H1 (cell line): Measurements from ENCODE around the gene BRD9. TPM values are rescaled to one million over a fixed set of nuclear protein-coding genes. Genes with fewer than 3 reads are reported as not detected.

Experiments
- CTCF ChIA-PET: fragments of 300-600 bp; sonication (Branson Sonifier 250); formaldehyde crosslinking; loops from one replicate; lab custom pipeline; 2021; ENCODE audit not compliant: partially characterized antibody; lab: Charles Lee
- POLR2A ChIA-PET: fragments of 300-600 bp; sonication (Branson Sonifier 250); formaldehyde crosslinking; loops from one replicate; lab custom pipeline; 2021; ENCODE audit warnings: inconsistent platforms; ENCODE audit not compliant: partially characterized antibody; lab: Charles Lee
- DNase-seq, 2 experiments: peaks; one replicate each; pipeline versions ENCODE4 v3.0.0 to v3.0.0-alpha.2; 2010 to 2022; ENCODE audit warnings: low spot score in 2 of 2, low read depth in 1 of 2, mixed read lengths in 1 of 2
- FAIRE-seq: peaks from 2 replicates; lab custom pipeline; 2011; peaks lifted over from hg19 to GRCh38; lab: Jason Lieb, UNC
- H2AFZ ChIP-seq: 2 replicates; pipeline ENCODE4 v1.8.1; 2012; ENCODE audit warnings: low read length, inconsistent platforms
- H2AK5ac ChIP-seq: 2 replicates; pipeline ENCODE4 v1.6.1; 2013; ENCODE audit warnings: low read depth, low read length
- H2BK120ac ChIP-seq: replicated peaks from 2 replicates; pipeline ENCODE3; 2013; ENCODE audit warnings: low read depth, low read length, inconsistent platforms
- H2BK12ac ChIP-seq: 2 replicates; pipeline ENCODE4 v1.6.1; 2013; ENCODE audit warnings: low read depth, low read length
- H2BK15ac ChIP-seq: 2 replicates; pipeline ENCODE4 v1.6.1; 2013; ENCODE audit warnings: low read length
- H2BK20ac ChIP-seq: 2 replicates; pipeline ENCODE4 v1.6.1; 2013; ENCODE audit warnings: low read length
- H2BK5ac ChIP-seq: 2 replicates; pipeline ENCODE4 v1.6.1; 2013; ENCODE audit warnings: low read depth, low read length
- H3K14ac ChIP-seq: 2 replicates; pipeline ENCODE4 v1.6.1; 2013; ENCODE audit warnings: inconsistent platforms; ENCODE audit not compliant: insufficient read length
- H3K18ac ChIP-seq: 2 replicates; pipeline ENCODE4 v1.6.1; 2013; ENCODE audit warnings: low read length; ENCODE audit errors: extremely low read depth
- H3K23ac ChIP-seq: 2 replicates; pipeline ENCODE4 v1.6.1; 2013; ENCODE audit warnings: inconsistent platforms; ENCODE audit not compliant: insufficient read length
- H3K23me2 ChIP-seq: 2 replicates; pipeline ENCODE4 v1.6.1; 2013; ENCODE audit warnings: low read depth, low read length
- H3K27ac ChIP-seq: 2 replicates; pipeline ENCODE4 v1.6.1; 2011; ENCODE audit warnings: low read depth, low read length, inconsistent platforms
- H3K27me3 ChIP-seq, 4 experiments: replicated peaks in 1 of 4; 1 replicate in 1 of 4; 2 replicates in 3 of 4; pipeline versions ENCODE4 v1.6.1 to v1.8.1; 2011 to 2013; ENCODE audit warnings: low read length in 3 of 4, mild to moderate bottlenecking in 3 of 4, inconsistent platforms in 2 of 4, mixed read lengths in 2 of 4, moderate library complexity in 1 of 4; ENCODE audit not compliant: control insufficient read depth in 3 of 4, insufficient read depth in 3 of 4; ENCODE audit errors: extremely low read depth in 1 of 4
- H3K36me3 ChIP-seq, 4 experiments: 2 replicates each; pipeline versions ENCODE4 v1.6.1 to v1.8.1; 2011 to 2013; ENCODE audit warnings: mild to moderate bottlenecking in 4 of 4, low read length in 3 of 4, moderate library complexity in 2 of 4, control low read depth in 1 of 4, inconsistent platforms in 1 of 4; ENCODE audit not compliant: insufficient read depth in 4 of 4, control insufficient read depth in 2 of 4
- H3K4ac ChIP-seq: replicated peaks from 2 replicates; pipeline ENCODE3; 2013; ENCODE audit warnings: low read length, low read depth, mixed read lengths, inconsistent platforms; ENCODE audit not compliant: insufficient read length
- H3K4me1 ChIP-seq, 4 experiments: replicated peaks in 1 of 4; 1 replicate in 1 of 4; 2 replicates in 3 of 4; pipeline versions ENCODE4 v1.6.1 to v1.8.1; 2011 to 2013; ENCODE audit warnings: low read length in 3 of 4, inconsistent platforms in 2 of 4, mixed read lengths in 1 of 4; ENCODE audit not compliant: insufficient read depth in 4 of 4, control insufficient read depth in 3 of 4
- H3K4me2 ChIP-seq, 2 experiments: 2 replicates each; pipeline versions ENCODE4 v1.6.1 to v1.8.1; 2011 to 2013; ENCODE audit warnings: low read depth in 2 of 2, low read length in 2 of 2, control low read depth in 1 of 2, inconsistent platforms in 1 of 2, mild to moderate bottlenecking in 1 of 2; ENCODE audit not compliant: insufficient read depth in 1 of 2
- H3K4me3 ChIP-seq, 4 experiments: fragments of 200-600, 300-600 bp in 1 of 4; sonication (generic), shearing (Covaris generic), sonication (Bioruptor Twin) in 1 of 4; 2 replicates each; pipeline versions ENCODE4 v1.5.1 to v1.8.1; 2011 to 2016; ENCODE audit warnings: low read length in 4 of 4, low read depth in 3 of 4, control low read depth in 2 of 4, inconsistent platforms in 2 of 4, mild to moderate bottlenecking in 2 of 4, mixed read lengths in 1 of 4, moderate library complexity in 1 of 4; ENCODE audit not compliant: insufficient read depth in 2 of 4; ENCODE audit errors: extremely low read depth in 1 of 4
- H3K56ac ChIP-seq: replicated peaks from 2 replicates; pipeline ENCODE3; 2013; ENCODE audit warnings: low read depth, mild to moderate bottlenecking, mixed read lengths, low read length, inconsistent platforms; ENCODE audit not compliant: insufficient read length
- H3K79me1 ChIP-seq: 2 replicates; pipeline ENCODE4 v1.6.1; 2013; ENCODE audit warnings: low read depth, low read length, control low read depth
- H3K79me2 ChIP-seq, 2 experiments: 2 replicates each; pipeline versions ENCODE4 v1.6.1 to v1.8.1; 2012 to 2013; ENCODE audit warnings: low read length in 2 of 2, mild to moderate bottlenecking in 2 of 2, inconsistent platforms in 1 of 2; ENCODE audit not compliant: insufficient read depth in 2 of 2, control insufficient read depth in 1 of 2
- H3K9ac ChIP-seq, 4 experiments: replicated peaks in 1 of 4; 1 replicate in 1 of 4; 2 replicates in 3 of 4; pipeline versions ENCODE4 v1.6.1 to v1.8.1; 2011 to 2013; ENCODE audit warnings: low read depth in 3 of 4, low read length in 3 of 4, control low read depth in 2 of 4, mild to moderate bottlenecking in 2 of 4, moderate library complexity in 2 of 4, inconsistent platforms in 1 of 4; ENCODE audit errors: extremely low read depth in 1 of 4
- H3K9me3 ChIP-seq, 2 experiments: 2 replicates each; pipeline versions ENCODE4 v1.6.1 to v1.8.1; 2012 to 2013; ENCODE audit warnings: mild to moderate bottlenecking in 2 of 2, moderate library complexity in 2 of 2, control low read depth in 1 of 2, inconsistent platforms in 1 of 2, low read depth in 1 of 2, low read length in 1 of 2, mixed read lengths in 1 of 2; ENCODE audit not compliant: insufficient read depth in 2 of 2
- H4K20me1 ChIP-seq, 2 experiments: replicated peaks in 1 of 2; 2 replicates each; pipeline versions ENCODE3 to v1.8.1; 2011 to 2013; ENCODE audit warnings: inconsistent platforms in 2 of 2, low read length in 2 of 2, mild to moderate bottlenecking in 1 of 2; ENCODE audit not compliant: insufficient read depth in 2 of 2, control insufficient read depth in 1 of 2
- H4K5ac ChIP-seq: 2 replicates; pipeline ENCODE4 v1.6.1; 2013; ENCODE audit warnings: low read length, low read depth, mixed read lengths, inconsistent platforms; ENCODE audit not compliant: insufficient read length
- H4K8ac ChIP-seq: 2 replicates; pipeline ENCODE4 v1.8.0; 2013; ENCODE audit warnings: mild to moderate bottlenecking, moderate library complexity, low read length, inconsistent platforms; ENCODE audit not compliant: insufficient read depth; ENCODE audit errors: extremely low read depth
- H4K91ac ChIP-seq: replicated peaks from 2 replicates; pipeline ENCODE3; 2013; ENCODE audit warnings: low read length, mixed read lengths, inconsistent platforms; ENCODE audit not compliant: insufficient read length
- KDM1A ChIP-seq: fragments of 200-600, 300-600 bp; sonication (generic); IDR thresholded peaks from 2 replicates; pipeline ENCODE4 v1.7.1; 2016; ENCODE audit warnings: mild to moderate bottlenecking, low read length, borderline replicate concordance
- WGBS, 2 experiments: shearing (Covaris generic) in 1 of 2; methylation state at CpG; one replicate each; pipeline versions ENCODE4 v1.1.6 to v1.1.7; 2013 to 2015; ENCODE audit warnings: low lambda C conversion rate in 2 of 2, mixed read lengths in 2 of 2, inconsistent platforms in 1 of 2, low coverage in 1 of 2, missing lambda C conversion rate in 1 of 2; ENCODE audit not compliant: insufficient replicate concordance in 2 of 2, insufficient coverage in 1 of 2, insufficient read length in 1 of 2; ENCODE audit errors: extremely low coverage in 1 of 2, missing lambda C conversion rate in 1 of 2; 5-methylcytosine and 5-hydroxymethylcytosine counted together
- polyA plus RNA-seq, 7 experiments: library from polyadenylated mRNA; depleted of rRNA in 3 of 7; stranded (reverse) in 5 of 7; unstranded in 2 of 7; fragments of >200 nt in 5 of 7; fragments of 200-250 nt in 2 of 7; gene quantifications; 1 replicate in 5 of 7; 2 replicates in 1 of 7; 4 replicates in 1 of 7; pipeline versions ENCODE4 v1.2.1 to v1.2.3, GENCODE V29; 2011 to 2013; ENCODE audit warnings: missing spikeins in 2 of 7, mixed read lengths in 2 of 7
- total RNA-seq: library from RNA; stranded (reverse); fragmentation: NEBNext Ultra II Directional; extraction: Animal tissue kit (Norgen Biotek cat#: 25700); gene quantifications from 2 replicates; pipeline ENCODE4 v1.2.1, GENCODE V29; 2021

BRD9 gene
- total and polyA plus RNA-seq, 2 of the 8 experiments (the other 6 are each of a cell fraction or from before 2014, with no cell fraction given): 9.3 to 49.4 TPM

- Histone ChIP-seq H3K14ac (no peak overlapping the region), H4K8ac (no peak overlapping the region), H4K91ac (no peak overlapping the region), H4K20me1 (peaks cover 6 to 38% of the 10 kb centered on the region in 2 experiments), H2BK120ac (no peak overlapping the region), H2BK20ac (no peak overlapping the region), H3K23ac (no peak overlapping the region), H2BK5ac (no peak overlapping the region; the same call in 1 of the 2 replicates), H3K27me3 (no peaks in the 10 kb centered on the region), H2BK15ac (no peak overlapping the region), H3K18ac (no peak overlapping the region; the same call in 1 of the 2 replicates), H3K56ac (no peak overlapping the region), H3K4ac (no peak overlapping the region), H2AK5ac (no peak overlapping the region), H3K23me2 (peaks cover 2% of the 10 kb centered on the region; the same call in 1 of the 2 replicates), H2AFZ (no peak overlapping the region), H3K9me3 (no peaks in the 10 kb centered on the region), H3K79me1 (no peaks in the 10 kb centered on the region; the same call in none of the 2 replicates), H3K36me3 (peaks cover 12 to 35% (median 27%) of the 10 kb centered on the region in 4 experiments; a peak in 6 of 8 replicates), H3K9ac (no peak overlapping the region), H3K79me2 (no peaks in the 10 kb centered on the region), H3K4me3 (no peak overlapping the region), H4K5ac (no peak overlapping the region), H3K4me1 (no peaks in the 10 kb centered on the region), H2BK12ac (no peak overlapping the region), H3K4me2 (no peak overlapping the region), H3K27ac (no peak overlapping the region)
- 90% methylated on average over 18 of the region's 22 CpGs; no CpG with 5 or more reads in 1 of the 2 experiments for WGBS, 2 experiments
- FAIRE-seq (no peak), DNase-seq (no peak)
- TF ChIP-seq KDM1A: no peak
- ChIA-PET CTCF (interaction anchor here (1.1 to 3.3 kb wide), 4 partner anchors 8 to 147 kb away, joined by 3 to 12 read pairs (median 4); partner anchors contain the start of gene NKD2), POLR2A (interaction anchor here (0.6 to 6.9 kb wide), 14 partner anchors 8 to 386 kb away, joined by 3 to 46 read pairs (median 4); partner anchors contain the start of genes BRD9, TRIP13 and ZDHHC11)
These were observed 30.9 kb downstream of the BRD9 start for GRCh38 chr5:861442-862366.
